HepG2 (cell line): ENCODE data around the gene SH3BP2.

Source experiments
- EZH2 ChIP-seq: conservative IDR thresholded peaks from 2 replicates; pipeline ENCODE4 v1.6.1; 2012; ENCODE audit warnings: mild to moderate bottlenecking, low read depth, low read length, moderate library complexity
- MXD1 ChIP-seq: sonication (generic); formaldehyde crosslinking; IDR thresholded peaks from 2 replicates; pipeline ENCODE4 v1.4.0; 2020; ENCODE audit warnings: mild to moderate bottlenecking, missing genetic modification reagents
- TF ChIP-seq, protein P1 (sequence below): sonication (generic); formaldehyde crosslinking; IDR thresholded peaks from 2 replicates; pipeline ENCODE4 v1.5.0; 2020; ENCODE audit warnings: mild to moderate bottlenecking, missing genetic modification reagents, moderate library complexity

GRCh38 chr4:2744576-2745270, 48.2 kb upstream of the SH3BP2 start:
- TF ChIP-seq EZH2, result no peak
- TF ChIP-seq, protein P1, sequence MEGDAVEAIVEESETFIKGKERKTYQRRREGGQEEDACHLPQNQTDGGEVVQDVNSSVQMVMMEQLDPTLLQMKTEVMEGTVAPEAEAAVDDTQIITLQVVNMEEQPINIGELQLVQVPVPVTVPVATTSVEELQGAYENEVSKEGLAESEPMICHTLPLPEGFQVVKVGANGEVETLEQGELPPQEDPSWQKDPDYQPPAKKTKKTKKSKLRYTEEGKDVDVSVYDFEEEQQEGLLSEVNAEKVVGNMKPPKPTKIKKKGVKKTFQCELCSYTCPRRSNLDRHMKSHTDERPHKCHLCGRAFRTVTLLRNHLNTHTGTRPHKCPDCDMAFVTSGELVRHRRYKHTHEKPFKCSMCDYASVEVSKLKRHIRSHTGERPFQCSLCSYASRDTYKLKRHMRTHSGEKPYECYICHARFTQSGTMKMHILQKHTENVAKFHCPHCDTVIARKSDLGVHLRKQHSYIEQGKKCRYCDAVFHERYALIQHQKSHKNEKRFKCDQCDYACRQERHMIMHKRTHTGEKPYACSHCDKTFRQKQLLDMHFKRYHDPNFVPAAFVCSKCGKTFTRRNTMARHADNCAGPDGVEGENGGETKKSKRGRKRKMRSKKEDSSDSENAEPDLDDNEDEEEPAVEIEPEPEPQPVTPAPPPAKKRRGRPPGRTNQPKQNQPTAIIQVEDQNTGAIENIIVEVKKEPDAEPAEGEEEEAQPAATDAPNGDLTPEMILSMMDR (CRISPR knock-in tag), result no peak
- no peak for TF ChIP-seq MXD1 (CRISPR knock-in tag)
